ENCODE data around the gene PTPN2. TPM values are rescaled to one million over a fixed set of nuclear protein-coding genes. Genes with fewer than 3 reads are reported as not detected.
A peak's percentile ranks its signal among the peaks of the same experiment; 100 is the strongest.

PTPN2 gene
- total and polyA plus RNA-seq, 2 experiments from 2014 or later, result 49.9 to 65.5 TPM

- Histone ChIP-seq H3K4me3 (no peak overlapping the region), H3K79me2 (replicated peaks; ENCODE audit: insufficient read depth) (no peaks in the 10 kb centered on the region), H2AFZ (peak overlapping the region; percentile 43; the same call in 1 of the 2 replicates), H3K9me2 (ENCODE audit: insufficient read depth) (no peaks in the 10 kb centered on the region; the same call in 1 of the 2 replicates), H3K27me3 (ENCODE audit: insufficient read depth) (no peaks in the 10 kb centered on the region), H4K20me1 (replicated peaks; ENCODE audit: insufficient read depth) (no peaks in the 10 kb centered on the region), H3K4me1 (ENCODE audit: insufficient read depth) (no peaks in the 10 kb centered on the region), H3F3A (replicated peaks; ENCODE audit: low read depth) (no peaks in the 10 kb centered on the region), H3K36me3 (ENCODE audit: insufficient read depth) (no peaks in the 10 kb centered on the region), H3K4me2 (no peak overlapping the region), H3K27ac (ENCODE audit: low read depth) (no peak overlapping the region)
- no peak for TF ChIP-seq STAT1 (IDR thresholded peaks at IDR 0.05; ENCODE audit: unreplicated experiment)
- TF ChIP-seq ETS1 (IDR thresholded peaks at IDR 0.05), result no peak
- no peak for TF ChIP-seq CREB1 (CRISPR knock-in tag; IDR thresholded peaks at IDR 0.05; ENCODE audit: low read depth)
- no peak for TF ChIP-seq ZNF462 (CRISPR knock-in tag; IDR thresholded peaks at IDR 0.05)
- TF ChIP-seq POLR2AphosphoS5 (IDR thresholded peaks at IDR 0.05; ENCODE audit: low read depth), result no peak
- TF ChIP-seq ZNF331 (CRISPR knock-in tag; IDR thresholded peaks at IDR 0.05; ENCODE audit: low read depth), result no peak
- no peak for TF ChIP-seq EZH2 (IDR thresholded peaks at IDR 0.05; ENCODE audit: low read depth, unreplicated experiment)
- TF ChIP-seq NANOG (IDR thresholded peaks at IDR 0.05; ENCODE audit: borderline replicate concordance), result no peak
- TF ChIP-seq EZH2phosphoT487 (IDR thresholded peaks at IDR 0.05; ENCODE audit: unreplicated experiment), result no peak
- TF ChIP-seq JUNB (IDR thresholded peaks at IDR 0.05; ENCODE audit: unreplicated experiment), result no peak
- TF ChIP-seq ZNF114 (CRISPR knock-in tag; IDR thresholded peaks at IDR 0.05), result no peak
- TF ChIP-seq, protein P1, sequence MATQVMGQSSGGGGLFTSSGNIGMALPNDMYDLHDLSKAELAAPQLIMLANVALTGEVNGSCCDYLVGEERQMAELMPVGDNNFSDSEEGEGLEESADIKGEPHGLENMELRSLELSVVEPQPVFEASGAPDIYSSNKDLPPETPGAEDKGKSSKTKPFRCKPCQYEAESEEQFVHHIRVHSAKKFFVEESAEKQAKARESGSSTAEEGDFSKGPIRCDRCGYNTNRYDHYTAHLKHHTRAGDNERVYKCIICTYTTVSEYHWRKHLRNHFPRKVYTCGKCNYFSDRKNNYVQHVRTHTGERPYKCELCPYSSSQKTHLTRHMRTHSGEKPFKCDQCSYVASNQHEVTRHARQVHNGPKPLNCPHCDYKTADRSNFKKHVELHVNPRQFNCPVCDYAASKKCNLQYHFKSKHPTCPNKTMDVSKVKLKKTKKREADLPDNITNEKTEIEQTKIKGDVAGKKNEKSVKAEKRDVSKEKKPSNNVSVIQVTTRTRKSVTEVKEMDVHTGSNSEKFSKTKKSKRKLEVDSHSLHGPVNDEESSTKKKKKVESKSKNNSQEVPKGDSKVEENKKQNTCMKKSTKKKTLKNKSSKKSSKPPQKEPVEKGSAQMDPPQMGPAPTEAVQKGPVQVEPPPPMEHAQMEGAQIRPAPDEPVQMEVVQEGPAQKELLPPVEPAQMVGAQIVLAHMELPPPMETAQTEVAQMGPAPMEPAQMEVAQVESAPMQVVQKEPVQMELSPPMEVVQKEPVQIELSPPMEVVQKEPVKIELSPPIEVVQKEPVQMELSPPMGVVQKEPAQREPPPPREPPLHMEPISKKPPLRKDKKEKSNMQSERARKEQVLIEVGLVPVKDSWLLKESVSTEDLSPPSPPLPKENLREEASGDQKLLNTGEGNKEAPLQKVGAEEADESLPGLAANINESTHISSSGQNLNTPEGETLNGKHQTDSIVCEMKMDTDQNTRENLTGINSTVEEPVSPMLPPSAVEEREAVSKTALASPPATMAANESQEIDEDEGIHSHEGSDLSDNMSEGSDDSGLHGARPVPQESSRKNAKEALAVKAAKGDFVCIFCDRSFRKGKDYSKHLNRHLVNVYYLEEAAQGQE (IDR thresholded peaks at IDR 0.05; ENCODE audit: unreplicated experiment), result no peak
- TF ChIP-seq, protein P2, sequence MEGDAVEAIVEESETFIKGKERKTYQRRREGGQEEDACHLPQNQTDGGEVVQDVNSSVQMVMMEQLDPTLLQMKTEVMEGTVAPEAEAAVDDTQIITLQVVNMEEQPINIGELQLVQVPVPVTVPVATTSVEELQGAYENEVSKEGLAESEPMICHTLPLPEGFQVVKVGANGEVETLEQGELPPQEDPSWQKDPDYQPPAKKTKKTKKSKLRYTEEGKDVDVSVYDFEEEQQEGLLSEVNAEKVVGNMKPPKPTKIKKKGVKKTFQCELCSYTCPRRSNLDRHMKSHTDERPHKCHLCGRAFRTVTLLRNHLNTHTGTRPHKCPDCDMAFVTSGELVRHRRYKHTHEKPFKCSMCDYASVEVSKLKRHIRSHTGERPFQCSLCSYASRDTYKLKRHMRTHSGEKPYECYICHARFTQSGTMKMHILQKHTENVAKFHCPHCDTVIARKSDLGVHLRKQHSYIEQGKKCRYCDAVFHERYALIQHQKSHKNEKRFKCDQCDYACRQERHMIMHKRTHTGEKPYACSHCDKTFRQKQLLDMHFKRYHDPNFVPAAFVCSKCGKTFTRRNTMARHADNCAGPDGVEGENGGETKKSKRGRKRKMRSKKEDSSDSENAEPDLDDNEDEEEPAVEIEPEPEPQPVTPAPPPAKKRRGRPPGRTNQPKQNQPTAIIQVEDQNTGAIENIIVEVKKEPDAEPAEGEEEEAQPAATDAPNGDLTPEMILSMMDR (conservative IDR thresholded peaks at IDR 0.05; ENCODE audit: low read depth in 2 of 2), result no peak
- Mint-ChIP-seq H3K36me3 (ENCODE audit: low read depth) (no peaks in the 10 kb centered on the region), H3K27ac (no peak overlapping the region), H3K9me3 (no peaks in the 10 kb centered on the region), H3K4me3 (no peak overlapping the region), H3K4me1 (peaks cover 3% of the 10 kb centered on the region; the same call in 2 of the 3 replicates), H3K27me3 (ENCODE audit: insufficient read depth, low read depth, poor library complexity) (no peaks in the 10 kb centered on the region)
- no peak for DNase-seq (ENCODE audit: low spot score)
- no peak for ATAC-seq
Measured at GRCh38 chr18:12928641-12929040, 44.6 kb upstream of the PTPN2 start.

All from GM23338 (cell line).